ENCODE results near the gene PRRT1B.

PRRT1B gene

GRCh38 chr9:131582466-131583336 lies 37.4 kb downstream of the PRRT1B start:
- H3K36me3 ChIP-seq (ENCODE audit: low read depth): peaks cover 9% of the 10 kb centered on the region; the same call in 1 of the 2 replicates
- no peaks in the 10 kb centered on the region for H3K4me1 ChIP-seq (ENCODE audit: insufficient read depth, poor library complexity, severe bottlenecking)
- no peak overlapping the region for H3K27ac ChIP-seq (ENCODE audit: poor library complexity, severe bottlenecking)
- H3K9me3 ChIP-seq (ENCODE audit: severe bottlenecking): no peaks in the 10 kb centered on the region
- H3K4me3 ChIP-seq (ENCODE audit: severe bottlenecking): no peak overlapping the region
- DNase-seq (ENCODE audit: low spot score) (peak; percentile 62), ATAC-seq (ENCODE audit: low read depth) (no peak; the same call in 2 of the 3 replicates)
- TF ChIP-seq CTCF (IDR thresholded peaks at IDR 0.05; ENCODE audit: poor library complexity, severe bottlenecking): no peak
- no peaks in the 10 kb centered on the region for H3K27me3 ChIP-seq (ENCODE audit: insufficient read depth, poor library complexity, severe bottlenecking)

- no peak overlapping the region for H3K27ac ChIP-seq (ENCODE audit: poor library complexity, severe bottlenecking)
- TF ChIP-seq CTCF (IDR thresholded peaks at IDR 0.05; ENCODE audit: poor library complexity, severe bottlenecking): no peak
- no peaks in the 10 kb centered on the region for H3K9me3 ChIP-seq (ENCODE audit: severe bottlenecking)
- DNase-seq (ENCODE audit: low spot score) (no peak), ATAC-seq (ENCODE audit: low read depth) (no peak)
- H3K4me3 ChIP-seq (ENCODE audit: severe bottlenecking): no peak overlapping the region
- H3K4me1 ChIP-seq (ENCODE audit: insufficient read depth, poor library complexity, severe bottlenecking): no peaks in the 10 kb centered on the region
- peaks cover 9% of the 10 kb centered on the region; the same call in 1 of the 2 replicates for H3K36me3 ChIP-seq (ENCODE audit: low read depth)
- H3K27me3 ChIP-seq (ENCODE audit: insufficient read depth, poor library complexity, severe bottlenecking): no peaks in the 10 kb centered on the region
These were observed 38.0 kb downstream of the PRRT1B start for GRCh38 chr9:131583337-131583645.

GRCh38 chr9:131583836-131584555 lies 38.7 kb downstream of the PRRT1B start:
- DNase-seq (ENCODE audit: low spot score) (no peak), ATAC-seq (ENCODE audit: low read depth) (no peak)
- H3K27ac ChIP-seq (ENCODE audit: poor library complexity, severe bottlenecking): no peak overlapping the region
- H3K9me3 ChIP-seq (ENCODE audit: severe bottlenecking): no peaks in the 10 kb centered on the region
- no peaks in the 10 kb centered on the region for H3K27me3 ChIP-seq (ENCODE audit: insufficient read depth, poor library complexity, severe bottlenecking)
- H3K4me3 ChIP-seq (ENCODE audit: severe bottlenecking): no peak overlapping the region
- no peaks in the 10 kb centered on the region for H3K4me1 ChIP-seq (ENCODE audit: insufficient read depth, poor library complexity, severe bottlenecking)
- H3K36me3 ChIP-seq (ENCODE audit: low read depth): peaks cover 9% of the 10 kb centered on the region; the same call in 1 of the 2 replicates
- no peak for TF ChIP-seq CTCF (IDR thresholded peaks at IDR 0.05; ENCODE audit: poor library complexity, severe bottlenecking)

GRCh38 chr9:131584858-131585257 lies 39.5 kb downstream of the PRRT1B start:
- no peaks in the 10 kb centered on the region for H3K4me1 ChIP-seq (ENCODE audit: insufficient read depth, poor library complexity, severe bottlenecking)
- no peak for ATAC-seq (ENCODE audit: low read depth)
- peaks cover 9% of the 10 kb centered on the region; the same call in 1 of the 2 replicates for H3K36me3 ChIP-seq (ENCODE audit: low read depth)

More at GRCh38 chr9:131584858-131585257, 39.5 kb downstream of the PRRT1B start:
- H3K4me3 ChIP-seq (ENCODE audit: severe bottlenecking): no peak overlapping the region
- H3K27me3 ChIP-seq (ENCODE audit: insufficient read depth, poor library complexity, severe bottlenecking): no peaks in the 10 kb centered on the region
- H3K9me3 ChIP-seq (ENCODE audit: severe bottlenecking): no peaks in the 10 kb centered on the region
- no peak for DNase-seq (ENCODE audit: low spot score)
- no peak overlapping the region for H3K27ac ChIP-seq (ENCODE audit: poor library complexity, severe bottlenecking)
- no peak for TF ChIP-seq CTCF (IDR thresholded peaks at IDR 0.05; ENCODE audit: poor library complexity, severe bottlenecking)
